Measurements from ENCODE around the gene MACROD2.

MACROD2 gene

GRCh38 chr20:14406495-14406894, 411.2 kb downstream of the MACROD2 start:
- Histone ChIP-seq H3K4me3 (ENCODE audit: low read depth in 1 of 2, low read length in 1 of 2) (no peak overlapping the region), H3K4me1 (ENCODE audit: control insufficient read depth in 1 of 2, insufficient read depth in 1 of 2, low read depth in 1 of 2, low read length in 1 of 2) (no peaks in the 10 kb centered on the region), H3K27me3 (no peaks in the 10 kb centered on the region), H3K27ac (no peak overlapping the region), H3K9me3 (no peaks in the 10 kb centered on the region), H3K36me3 (no peaks in the 10 kb centered on the region)
- no peak for TF ChIP-seq CTCF (IDR thresholded peaks at IDR 0.05)

GRCh38 chr20:14407336-14407735, 412.0 kb downstream of the MACROD2 start:
- TF ChIP-seq CTCF (IDR thresholded peaks at IDR 0.05) = no peak
- H3K9me3 ChIP-seq = no peaks in the 10 kb centered on the region
- no peaks in the 10 kb centered on the region for H3K4me1 ChIP-seq (ENCODE audit: control insufficient read depth in 1 of 2, insufficient read depth in 1 of 2, low read depth in 1 of 2, low read length in 1 of 2)
- no peak overlapping the region for H3K27ac ChIP-seq
- no peaks in the 10 kb centered on the region for H3K36me3 ChIP-seq
- H3K4me3 ChIP-seq (ENCODE audit: low read depth in 1 of 2, low read length in 1 of 2) = no peak overlapping the region
- H3K27me3 ChIP-seq = no peaks in the 10 kb centered on the region

- H3K9me3 ChIP-seq = no peaks in the 10 kb centered on the region
- H3K27ac ChIP-seq = no peak overlapping the region
These were observed 415.7 kb downstream of the MACROD2 start for GRCh38 chr20:14410869-14411555.

GRCh38 chr20:14412065-14412681, 416.9 kb downstream of the MACROD2 start:
- TF ChIP-seq CTCF (IDR thresholded peaks at IDR 0.05) = no peak
- no peaks in the 10 kb centered on the region for H3K9me3 ChIP-seq
- no peaks in the 10 kb centered on the region for H3K4me1 ChIP-seq (ENCODE audit: control insufficient read depth in 1 of 2, insufficient read depth in 1 of 2, low read depth in 1 of 2, low read length in 1 of 2)
- H3K27me3 ChIP-seq = no peaks in the 10 kb centered on the region
- H3K4me3 ChIP-seq (ENCODE audit: low read depth in 1 of 2, low read length in 1 of 2) = no peak overlapping the region
- H3K27ac ChIP-seq = no peak overlapping the region
- H3K36me3 ChIP-seq = no peaks in the 10 kb centered on the region

More at GRCh38 chr20:14410869-14411555, 415.7 kb downstream of the MACROD2 start:
- H3K4me3 ChIP-seq (ENCODE audit: low read depth in 1 of 2, low read length in 1 of 2) = no peak overlapping the region
- no peak for TF ChIP-seq CTCF (IDR thresholded peaks at IDR 0.05)
- no peaks in the 10 kb centered on the region for H3K36me3 ChIP-seq
- H3K4me1 ChIP-seq (ENCODE audit: control insufficient read depth in 1 of 2, insufficient read depth in 1 of 2, low read depth in 1 of 2, low read length in 1 of 2) = no peaks in the 10 kb centered on the region
- H3K27me3 ChIP-seq = no peaks in the 10 kb centered on the region

GRCh38 chr20:14413835-14414234, 418.5 kb downstream of the MACROD2 start:
- H3K9me3 ChIP-seq = no peaks in the 10 kb centered on the region
- no peaks in the 10 kb centered on the region for H3K27me3 ChIP-seq
- no peaks in the 10 kb centered on the region for H3K36me3 ChIP-seq
- TF ChIP-seq CTCF (IDR thresholded peaks at IDR 0.05) = no peak
- no peak overlapping the region for H3K4me3 ChIP-seq (ENCODE audit: low read depth in 1 of 2, low read length in 1 of 2)
- H3K27ac ChIP-seq = no peak overlapping the region
- no peaks in the 10 kb centered on the region for H3K4me1 ChIP-seq (ENCODE audit: control insufficient read depth in 1 of 2, insufficient read depth in 1 of 2, low read depth in 1 of 2, low read length in 1 of 2)
